Breast epithelium (tissue), 3 donors: ENCODE data around the gene DAPK1.

Experiments
- POLR2A ChIP-seq: fragments of 450-650 bp; IDR thresholded peaks from one replicate; pipeline ENCODE4 v1.6.1; 2016; ENCODE audit warnings: antibody characterized with exemption, mild to moderate bottlenecking, moderate library complexity
- TF ChIP-seq, protein P1 (sequence below), 3 donors: fragments of 450-650 bp; IDR thresholded peaks; one replicate each; pipeline ENCODE4 v1.5.1; 2016 to 2017; ENCODE audit warnings: antibody characterized with exemption in 3 of 3, mild to moderate bottlenecking in 3 of 3, moderate library complexity in 3 of 3

- TF ChIP-seq POLR2A: no peak
- TF ChIP-seq, protein P1, sequence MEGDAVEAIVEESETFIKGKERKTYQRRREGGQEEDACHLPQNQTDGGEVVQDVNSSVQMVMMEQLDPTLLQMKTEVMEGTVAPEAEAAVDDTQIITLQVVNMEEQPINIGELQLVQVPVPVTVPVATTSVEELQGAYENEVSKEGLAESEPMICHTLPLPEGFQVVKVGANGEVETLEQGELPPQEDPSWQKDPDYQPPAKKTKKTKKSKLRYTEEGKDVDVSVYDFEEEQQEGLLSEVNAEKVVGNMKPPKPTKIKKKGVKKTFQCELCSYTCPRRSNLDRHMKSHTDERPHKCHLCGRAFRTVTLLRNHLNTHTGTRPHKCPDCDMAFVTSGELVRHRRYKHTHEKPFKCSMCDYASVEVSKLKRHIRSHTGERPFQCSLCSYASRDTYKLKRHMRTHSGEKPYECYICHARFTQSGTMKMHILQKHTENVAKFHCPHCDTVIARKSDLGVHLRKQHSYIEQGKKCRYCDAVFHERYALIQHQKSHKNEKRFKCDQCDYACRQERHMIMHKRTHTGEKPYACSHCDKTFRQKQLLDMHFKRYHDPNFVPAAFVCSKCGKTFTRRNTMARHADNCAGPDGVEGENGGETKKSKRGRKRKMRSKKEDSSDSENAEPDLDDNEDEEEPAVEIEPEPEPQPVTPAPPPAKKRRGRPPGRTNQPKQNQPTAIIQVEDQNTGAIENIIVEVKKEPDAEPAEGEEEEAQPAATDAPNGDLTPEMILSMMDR (IDR thresholded peaks at IDR 0.05): no peak
Measured at GRCh38 chr9:87467187-87467586, 30.5 kb upstream of the DAPK1 start.
